GM19193 (cell line): ENCODE results near the gene PLB1.

Experiments used
- POLR2A ChIP-seq: IDR thresholded peaks from 4 replicates; pipeline ENCODE4 v1.6.1; 2011; ENCODE audit not compliant: insufficient read depth, insufficient read length; ENCODE audit errors: extremely low read depth

PLB1 gene

DNA sequence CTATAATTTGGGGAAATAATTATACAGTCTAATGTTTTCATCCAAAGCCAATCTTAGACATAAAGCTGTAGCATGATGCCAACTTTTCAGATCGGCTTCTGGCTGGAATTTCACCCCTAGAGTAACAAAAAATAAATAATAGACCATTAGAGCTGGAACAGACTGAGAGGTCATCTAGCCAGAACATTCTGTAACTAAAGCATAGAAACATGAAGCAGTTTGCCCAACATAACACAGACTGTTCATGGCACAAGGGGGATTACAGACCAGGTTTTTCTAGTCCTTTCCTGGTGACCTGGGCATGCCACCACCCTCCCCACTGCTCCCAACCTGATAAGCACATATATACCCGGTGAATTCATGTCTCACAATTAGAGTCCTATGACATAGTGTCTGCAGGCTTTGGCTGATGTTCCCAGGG lies 139.3 kb downstream of the PLB1 start:
- TF ChIP-seq POLR2A, result no peak

DNA sequence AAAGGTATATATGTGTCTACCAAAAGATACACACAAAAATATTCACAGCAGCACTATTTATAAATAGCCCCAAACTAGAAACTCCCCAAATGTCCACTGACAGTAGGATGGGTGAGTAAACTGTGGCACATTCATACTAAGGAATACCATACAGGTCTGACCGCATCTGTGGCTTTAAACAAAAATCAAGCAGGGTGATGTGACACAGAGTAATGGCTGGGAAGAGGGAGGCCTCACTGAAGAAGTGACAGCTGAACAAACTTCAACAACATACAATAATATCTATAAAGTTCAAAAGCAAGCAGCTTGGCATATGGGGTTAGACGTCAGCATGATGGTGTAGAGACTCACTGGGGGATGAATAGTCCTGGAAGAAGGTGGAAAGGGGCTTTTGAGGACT lies 140.6 kb downstream of the PLB1 start:
- no peak for TF ChIP-seq POLR2A

DNA sequence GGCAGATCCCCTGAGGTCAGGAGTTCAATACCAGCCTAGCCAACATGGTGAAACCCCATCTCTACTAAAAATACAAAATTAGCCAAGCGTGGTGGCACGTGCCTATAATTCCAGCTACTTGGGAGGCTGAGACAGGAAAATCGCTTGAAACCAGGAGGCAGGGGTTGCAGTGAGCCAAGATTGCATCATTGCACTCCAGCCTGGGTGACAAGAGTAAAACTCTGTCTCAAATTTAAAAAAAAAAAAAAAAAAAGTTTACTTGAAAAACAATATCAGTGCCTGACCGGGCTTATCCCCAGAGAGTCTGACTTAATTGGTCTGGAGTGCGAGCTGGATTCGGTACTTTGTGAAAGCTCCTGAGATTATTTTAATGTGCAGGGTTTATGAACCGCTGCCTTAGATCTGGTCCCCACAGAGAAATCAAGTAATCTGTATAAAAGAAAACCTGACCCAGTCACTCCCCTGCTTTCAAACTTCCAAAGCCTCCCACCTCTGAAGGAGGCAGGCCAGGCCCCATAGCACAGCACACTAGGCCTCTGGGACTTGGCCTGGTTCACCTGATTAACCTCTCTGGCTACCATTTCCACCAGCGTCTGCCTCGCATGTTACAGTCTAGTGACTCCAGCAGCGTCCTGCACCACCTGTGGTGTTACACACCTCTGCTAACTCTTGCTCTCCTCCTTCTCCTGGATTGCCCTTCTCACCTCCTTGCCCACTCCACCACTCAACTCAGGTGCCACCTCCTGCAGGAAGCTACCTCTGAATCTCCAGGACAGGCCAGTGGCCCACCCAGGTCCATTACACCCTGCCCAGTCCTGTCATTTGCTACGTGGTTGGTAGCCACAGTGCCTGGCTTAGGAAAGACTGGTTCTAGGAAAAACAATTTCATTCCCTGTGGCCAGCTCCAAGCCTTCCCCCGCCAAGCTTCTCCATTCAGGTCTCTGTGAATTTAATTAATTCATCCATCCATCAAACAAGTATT lies 141.5 kb downstream of the PLB1 start:
- no peak for TF ChIP-seq POLR2A

- no peak for TF ChIP-seq POLR2A
Observed at GRCh38 chr2:28638102-28638501, 142.2 kb downstream of the PLB1 start.

DNA sequence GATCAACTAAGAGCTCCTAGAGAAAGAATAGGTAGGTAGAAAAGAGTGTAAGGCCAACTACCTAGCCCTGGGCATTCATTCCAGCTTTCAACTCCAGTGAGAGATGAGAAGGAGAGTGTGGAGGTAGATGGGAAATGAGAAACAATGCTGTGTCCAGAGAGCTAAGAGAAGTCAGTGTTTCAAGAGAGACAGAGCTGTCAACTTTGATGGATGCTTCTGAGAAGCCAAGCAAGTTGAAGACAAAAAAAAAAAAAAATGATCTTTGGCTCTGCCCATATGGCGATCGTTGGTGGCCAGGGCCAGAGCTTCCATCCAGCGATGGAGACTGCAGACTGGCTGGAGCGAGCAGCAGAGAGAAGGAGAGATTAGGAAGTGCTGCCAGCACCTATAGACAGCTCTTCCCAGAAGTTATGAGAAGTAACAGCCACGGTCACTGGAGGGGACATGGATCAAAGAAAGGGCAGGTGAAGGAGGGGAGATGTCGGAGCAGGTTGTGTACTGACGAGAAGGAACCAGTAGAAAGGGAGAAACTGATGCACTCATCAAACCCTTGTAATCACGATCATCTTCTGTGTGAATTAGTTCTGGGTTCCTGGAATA lies 143.3 kb downstream of the PLB1 start:
- no peak for TF ChIP-seq POLR2A

DNA sequence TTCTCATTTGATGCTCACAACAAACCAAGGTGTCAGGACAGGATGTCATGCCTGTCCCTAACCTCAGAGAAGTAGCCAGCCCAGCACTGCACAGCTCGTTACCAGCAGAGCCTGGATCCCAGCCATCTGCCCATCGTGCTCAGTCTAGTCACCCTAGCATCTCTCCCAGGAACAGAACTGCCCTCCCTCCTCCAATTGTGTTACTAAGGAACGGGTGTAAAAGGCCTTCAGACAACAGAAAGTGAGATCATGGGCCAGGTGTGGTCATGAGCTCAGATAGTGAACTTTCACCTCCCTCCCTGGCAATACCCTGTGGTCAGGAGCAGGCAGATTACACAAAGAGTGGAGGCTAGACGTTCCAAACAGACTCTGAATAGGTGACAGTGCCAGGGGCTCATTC lies 144.0 kb downstream of the PLB1 start:
- TF ChIP-seq POLR2A, result no peak

GRCh38 chr2:28640260-28640907 lies 144.5 kb downstream of the PLB1 start:
- no peak for TF ChIP-seq POLR2A

- TF ChIP-seq POLR2A, result no peak
Observed at GRCh38 chr2:28640908-28641300, 145.0 kb downstream of the PLB1 start.

DNA sequence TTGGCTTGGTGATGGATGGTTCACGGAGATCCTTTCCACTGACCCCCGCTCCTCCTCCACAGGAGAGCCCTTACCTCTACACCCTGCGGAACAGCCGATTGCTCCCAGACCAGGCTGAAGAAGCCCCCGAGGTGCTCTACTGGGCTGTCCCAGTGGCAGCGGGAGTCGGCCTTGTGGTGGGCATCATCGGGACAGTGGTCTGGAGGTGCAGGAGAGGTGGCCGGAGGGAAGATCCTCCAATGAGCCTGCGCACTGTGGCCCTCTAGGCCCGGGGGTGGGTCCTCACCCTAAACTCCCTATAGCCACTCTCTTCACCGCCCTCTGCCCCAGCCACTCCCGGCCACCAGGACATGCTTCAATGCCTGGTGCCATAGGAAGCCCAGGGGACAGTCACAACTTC lies 146.9 kb downstream of the PLB1 start:
- TF ChIP-seq POLR2A, result no peak

- no peak for TF ChIP-seq POLR2A
Observed at GRCh38 chr2:28643327-28643726, 147.5 kb downstream of the PLB1 start.

GRCh38 chr2:28643911-28644334 lies 148.1 kb downstream of the PLB1 start:
- no peak for TF ChIP-seq POLR2A

DNA sequence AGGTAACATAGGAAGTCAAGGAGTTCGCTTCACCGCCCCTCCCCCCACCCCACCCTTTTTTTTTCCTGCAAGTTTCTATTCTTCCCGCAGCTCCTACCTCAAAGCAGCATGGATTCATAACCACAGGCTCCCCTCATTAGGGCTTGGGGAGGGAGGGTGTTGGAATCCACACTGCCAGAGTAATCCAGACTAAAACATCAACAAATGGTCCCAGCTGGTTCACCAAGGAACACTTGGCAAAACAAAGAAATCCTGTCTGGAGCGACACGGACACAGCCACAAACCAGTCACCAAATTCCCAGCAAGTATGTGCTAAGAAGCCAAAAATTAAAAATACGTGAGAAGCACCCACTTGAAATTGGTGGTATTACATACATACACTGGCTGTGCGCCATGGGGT lies 148.9 kb downstream of the PLB1 start:
- no peak for TF ChIP-seq POLR2A

GRCh38 chr2:28645553-28645952 lies 149.7 kb downstream of the PLB1 start:
- TF ChIP-seq POLR2A, result no peak

DNA sequence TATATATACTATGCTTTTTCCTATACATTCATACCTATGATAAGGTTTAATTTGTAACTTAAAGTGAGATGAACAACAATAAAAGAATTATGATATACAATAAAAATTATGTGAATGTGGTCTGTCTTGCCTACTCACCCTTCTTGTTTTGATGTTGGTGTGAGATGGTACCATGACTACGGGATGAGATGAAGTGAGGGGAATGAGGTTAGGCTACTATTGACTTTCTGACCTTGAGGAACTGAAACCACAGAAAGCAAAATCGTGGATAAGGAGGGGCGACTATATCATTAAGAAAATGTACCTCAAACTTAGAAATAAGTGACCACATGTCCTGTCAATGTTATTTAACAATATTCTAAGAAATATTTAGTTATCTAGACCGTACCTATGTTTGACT lies 151.8 kb downstream of the PLB1 start:
- no peak for TF ChIP-seq POLR2A

DNA sequence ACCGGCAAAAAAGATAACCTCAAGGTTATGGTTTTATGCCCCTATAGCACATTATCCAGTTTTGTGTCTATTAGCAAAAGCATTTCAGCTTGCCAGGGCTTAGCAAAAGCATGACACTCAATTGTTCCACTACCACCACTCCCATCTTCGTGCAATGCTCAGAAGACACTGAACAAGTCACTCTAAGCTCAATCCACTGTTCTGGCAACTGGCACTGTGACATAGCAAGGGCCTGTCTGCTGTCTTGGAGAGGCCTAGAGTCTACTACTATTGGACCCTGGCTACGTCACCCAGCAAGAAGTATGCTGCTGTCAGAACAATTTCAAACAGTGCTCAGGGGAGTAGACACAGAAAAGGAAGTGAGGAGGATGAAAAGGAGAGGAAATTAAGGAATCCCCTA lies 152.3 kb downstream of the PLB1 start:
- TF ChIP-seq POLR2A, result no peak
